ENCODE measurements around the gene MFSD6.
"Not testable (repeated sequence)": the region's sequence is repeated elsewhere in the genome, so short reads cannot be mapped to it uniquely, and the experiment has no call there.

Gene MFSD6

DNA sequence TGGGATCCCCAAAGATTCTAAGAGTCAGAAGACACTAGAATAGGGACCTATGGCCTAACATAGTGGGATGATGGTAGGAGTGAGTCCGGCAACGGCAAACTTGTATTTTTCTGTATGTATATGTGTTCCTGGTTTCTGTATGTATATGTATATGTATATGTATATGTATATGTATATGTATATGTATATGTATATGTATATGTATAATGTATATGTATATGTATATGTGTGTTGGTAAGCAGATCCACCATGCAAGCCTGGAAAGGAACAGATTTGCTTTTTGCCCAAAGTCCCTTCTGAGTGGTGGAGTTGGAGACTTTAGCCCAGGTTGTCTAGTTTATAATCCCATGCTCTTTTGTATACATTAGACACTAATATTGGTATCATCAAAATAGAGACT is 46.6 kb downstream of the MFSD6 start:
- peaks cover 15% of the 10 kb centered on the region for H3K4me1 Mint-ChIP-seq (ENCODE audit: low read depth)
- H3K27ac Mint-ChIP-seq, result no peak overlapping the region
- H3K36me3 Mint-ChIP-seq (ENCODE audit: low read depth), result peaks cover 44% of the 10 kb centered on the region
- no peaks in the 10 kb centered on the region for H3K27me3 Mint-ChIP-seq (ENCODE audit: low read depth)
- no peak overlapping the region for H3K4me3 Mint-ChIP-seq
- H3K9me3 Mint-ChIP-seq, result no peaks in the 10 kb centered on the region
- DNase-seq (ENCODE audit: low spot score), result no peak

- Mint-ChIP-seq H3K4me3 (no peak overlapping the region), H3K36me3 (ENCODE audit: low read depth) (peaks cover 46% of the 10 kb centered on the region), H3K9me3 (no peaks in the 10 kb centered on the region), H3K4me1 (ENCODE audit: low read depth) (peaks cover 17% of the 10 kb centered on the region), H3K27me3 (ENCODE audit: low read depth) (no peaks in the 10 kb centered on the region), H3K27ac (no peak overlapping the region)
- DNase-seq (ENCODE audit: low spot score), result no peak
Observed at GRCh38 chr2:190455358-190456095, 47.4 kb downstream of the MFSD6 start.

DNA sequence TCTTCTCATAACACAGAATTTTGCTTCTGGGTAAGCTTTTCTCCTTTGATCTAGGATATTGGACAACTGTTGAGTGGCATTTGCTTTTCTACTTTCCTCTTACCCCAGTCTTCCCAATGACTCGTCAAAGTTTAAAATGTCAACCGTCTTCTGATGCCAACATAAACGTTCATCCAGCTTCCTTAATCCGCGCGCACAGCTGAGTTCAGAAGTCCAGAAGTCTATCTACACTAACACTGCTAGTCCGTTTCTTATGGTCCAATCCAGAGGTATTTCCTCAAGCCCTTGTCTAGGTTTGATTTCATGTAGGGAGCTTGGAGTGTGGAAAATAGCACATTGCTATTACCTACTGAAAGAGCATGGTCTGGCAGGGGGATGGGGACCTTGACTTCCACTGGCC is 48.7 kb downstream of the MFSD6 start:
- peaks cover 46% of the 10 kb centered on the region for H3K36me3 Mint-ChIP-seq (ENCODE audit: low read depth)
- H3K27me3 Mint-ChIP-seq (ENCODE audit: low read depth), result no peaks in the 10 kb centered on the region
- no peak for DNase-seq (ENCODE audit: low spot score)
- H3K27ac Mint-ChIP-seq, result no peak overlapping the region
- H3K4me3 Mint-ChIP-seq, result no peak overlapping the region
- H3K4me1 Mint-ChIP-seq (ENCODE audit: low read depth), result peaks cover 11% of the 10 kb centered on the region
- H3K9me3 Mint-ChIP-seq, result no peaks in the 10 kb centered on the region

GRCh38 chr2:190457256-190457655 is 49.1 kb downstream of the MFSD6 start:
- no peaks in the 10 kb centered on the region for H3K27me3 Mint-ChIP-seq (ENCODE audit: low read depth)
- peaks cover 10% of the 10 kb centered on the region for H3K4me1 Mint-ChIP-seq (ENCODE audit: low read depth)
- peaks cover 46% of the 10 kb centered on the region for H3K36me3 Mint-ChIP-seq (ENCODE audit: low read depth)
- H3K9me3 Mint-ChIP-seq, result no peaks in the 10 kb centered on the region
- no peak overlapping the region for H3K4me3 Mint-ChIP-seq
- H3K27ac Mint-ChIP-seq, result no peak overlapping the region
- no peak for DNase-seq (ENCODE audit: low spot score)

- peaks cover 3% of the 10 kb centered on the region for H3K4me1 Mint-ChIP-seq (ENCODE audit: low read depth)
- peaks cover 41% of the 10 kb centered on the region for H3K36me3 Mint-ChIP-seq (ENCODE audit: low read depth)
- H3K9me3 Mint-ChIP-seq, result no peaks in the 10 kb centered on the region
- DNase-seq (ENCODE audit: low spot score), result no peak
- no peaks in the 10 kb centered on the region for H3K27me3 Mint-ChIP-seq (ENCODE audit: low read depth)
- H3K27ac Mint-ChIP-seq, result no peak overlapping the region
- no peak overlapping the region for H3K4me3 Mint-ChIP-seq
Observed at GRCh38 chr2:190458352-190459107, 50.4 kb downstream of the MFSD6 start.

DNA sequence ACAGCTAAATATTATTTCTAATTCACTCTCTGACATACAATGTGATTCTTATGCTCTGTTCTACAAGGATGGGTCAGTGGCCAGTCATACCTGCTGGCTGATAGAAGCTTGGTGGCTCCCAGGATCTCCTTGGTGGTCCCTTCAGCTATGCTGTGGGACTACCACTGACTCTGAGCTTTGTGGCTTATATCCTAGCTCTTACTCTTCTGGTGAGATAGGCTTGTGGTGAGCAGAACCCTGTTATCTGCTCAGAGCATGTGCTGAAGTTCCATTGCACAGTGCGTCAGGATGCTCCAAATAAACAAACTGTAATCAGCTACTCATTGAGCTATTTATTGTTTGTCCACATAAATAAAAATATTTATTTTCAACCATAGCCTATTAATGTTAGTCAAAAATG is 51.7 kb downstream of the MFSD6 start:
- Mint-ChIP-seq H3K27me3 (ENCODE audit: low read depth) (no peaks in the 10 kb centered on the region), H3K27ac (no peak overlapping the region), H3K4me1 (ENCODE audit: low read depth) (peaks cover 9% of the 10 kb centered on the region), H3K9me3 (no peaks in the 10 kb centered on the region), H3K36me3 (ENCODE audit: low read depth) (peaks cover 37% of the 10 kb centered on the region), H3K4me3 (no peak overlapping the region)
- DNase-seq (ENCODE audit: low spot score), result no peak

DNA sequence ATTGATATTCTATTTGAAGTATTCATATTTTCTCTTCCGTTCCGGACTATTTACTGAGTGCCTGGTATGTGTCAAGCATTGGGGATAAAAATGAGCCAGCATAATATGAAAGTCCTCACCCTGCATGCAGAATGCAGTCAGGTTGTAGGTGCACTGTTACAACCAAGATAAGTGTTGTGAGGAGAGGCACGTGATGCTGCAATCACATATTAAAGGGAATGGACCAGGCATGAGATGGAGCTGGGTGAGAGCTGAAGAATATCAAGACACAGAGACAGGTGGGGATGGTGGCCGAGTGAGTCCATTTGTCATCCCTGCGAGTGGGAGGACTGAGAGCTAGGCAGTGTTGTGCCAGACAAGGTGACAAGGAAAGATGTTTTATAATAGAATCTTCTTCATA is 52.3 kb downstream of the MFSD6 start:
- Mint-ChIP-seq H3K27me3 (ENCODE audit: low read depth) (no peaks in the 10 kb centered on the region), H3K4me3 (no peak overlapping the region), H3K9me3 (no peaks in the 10 kb centered on the region), H3K4me1 (ENCODE audit: low read depth) (peaks cover 14% of the 10 kb centered on the region), H3K36me3 (ENCODE audit: low read depth) (peaks cover 34% of the 10 kb centered on the region), H3K27ac (no peak overlapping the region)
- DNase-seq (ENCODE audit: low spot score), result no peak

DNA sequence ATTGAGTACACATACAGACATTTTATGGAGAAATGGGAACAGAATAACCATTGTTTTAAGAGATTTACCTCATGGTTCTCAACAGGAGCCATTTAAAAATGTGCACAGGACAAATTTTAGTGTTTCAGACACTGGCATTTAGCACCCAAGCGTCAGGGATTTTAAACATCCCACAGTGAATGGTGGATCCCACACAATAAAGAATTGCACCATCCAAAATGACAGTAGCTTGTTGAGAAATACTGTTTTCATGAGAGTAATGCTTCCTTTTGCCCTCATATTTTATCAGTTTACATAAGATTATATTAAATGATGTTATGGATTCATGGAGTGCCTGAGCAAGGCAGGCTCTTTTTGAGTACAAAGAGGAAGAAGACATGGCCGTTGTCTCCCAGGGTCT is 54.0 kb downstream of the MFSD6 start:
- no peaks in the 10 kb centered on the region for H3K9me3 Mint-ChIP-seq
- no peak overlapping the region for H3K4me3 Mint-ChIP-seq
- no peak for DNase-seq (ENCODE audit: low spot score)
- H3K27me3 Mint-ChIP-seq (ENCODE audit: low read depth), result no peaks in the 10 kb centered on the region
- peaks cover 21% of the 10 kb centered on the region for H3K4me1 Mint-ChIP-seq (ENCODE audit: low read depth)
- H3K36me3 Mint-ChIP-seq (ENCODE audit: low read depth), result peaks cover 35% of the 10 kb centered on the region
- H3K27ac Mint-ChIP-seq, result no peak overlapping the region

- H3K27ac Mint-ChIP-seq, result no peak overlapping the region
- H3K4me3 Mint-ChIP-seq, result no peak overlapping the region
- DNase-seq (ENCODE audit: low spot score), result no peak
- H3K9me3 Mint-ChIP-seq, result no peaks in the 10 kb centered on the region
- H3K36me3 Mint-ChIP-seq (ENCODE audit: low read depth), result peaks cover 32% of the 10 kb centered on the region
- H3K27me3 Mint-ChIP-seq (ENCODE audit: low read depth), result no peaks in the 10 kb centered on the region
- peaks cover 22% of the 10 kb centered on the region for H3K4me1 Mint-ChIP-seq (ENCODE audit: low read depth)
Observed at GRCh38 chr2:190462611-190463010, 54.5 kb downstream of the MFSD6 start.

GRCh38 chr2:190465060-190465459 is 56.9 kb downstream of the MFSD6 start:
- H3K4me1 Mint-ChIP-seq (ENCODE audit: low read depth), result peaks cover 37% of the 10 kb centered on the region
- H3K36me3 Mint-ChIP-seq (ENCODE audit: low read depth), result peaks cover 42% of the 10 kb centered on the region
- H3K27me3 Mint-ChIP-seq (ENCODE audit: low read depth), result no peaks in the 10 kb centered on the region
- no peak overlapping the region for H3K27ac Mint-ChIP-seq
- no peak for DNase-seq (ENCODE audit: low spot score)
- H3K4me3 Mint-ChIP-seq, result no peak overlapping the region
- no peaks in the 10 kb centered on the region for H3K9me3 Mint-ChIP-seq

DNA sequence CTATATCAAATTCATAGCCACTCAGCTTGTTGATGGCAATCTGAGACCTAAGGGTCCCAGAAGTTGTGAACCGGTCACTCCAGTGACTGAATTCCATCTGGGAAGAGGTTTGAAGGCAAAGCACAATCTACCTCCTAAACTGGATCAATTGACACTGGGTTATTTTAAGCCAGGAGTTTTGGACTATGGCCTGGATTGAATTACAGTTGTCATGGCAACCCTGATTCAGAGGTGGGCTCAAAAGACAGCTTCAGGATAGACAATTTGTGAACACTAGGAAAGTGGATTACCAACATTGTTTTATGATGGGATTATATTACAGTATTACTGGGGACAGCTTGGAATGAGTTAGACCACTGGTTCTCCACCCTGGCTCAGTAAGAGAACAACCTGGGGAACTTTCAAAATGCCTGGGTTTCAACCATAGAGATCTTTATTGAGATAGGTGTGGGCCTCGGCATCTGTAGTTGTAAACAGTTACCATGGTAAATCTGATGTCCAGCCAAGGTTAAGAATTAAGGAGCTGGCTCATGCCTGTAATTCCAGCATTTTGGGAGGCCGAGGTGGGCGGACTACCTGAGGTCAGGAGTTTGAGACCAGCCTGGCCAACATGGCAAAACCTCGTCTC is 58.8 kb downstream of the MFSD6 start:
- no peak for DNase-seq (ENCODE audit: low spot score)
- Mint-ChIP-seq H3K4me1 (ENCODE audit: low read depth) (peaks cover 39% of the 10 kb centered on the region), H3K9me3 (peaks cover 3% of the 10 kb centered on the region), H3K27ac (no peak overlapping the region), H3K4me3 (no peak overlapping the region), H3K36me3 (ENCODE audit: low read depth) (peaks cover 53% of the 10 kb centered on the region), H3K27me3 (ENCODE audit: low read depth) (no peaks in the 10 kb centered on the region)

DNA sequence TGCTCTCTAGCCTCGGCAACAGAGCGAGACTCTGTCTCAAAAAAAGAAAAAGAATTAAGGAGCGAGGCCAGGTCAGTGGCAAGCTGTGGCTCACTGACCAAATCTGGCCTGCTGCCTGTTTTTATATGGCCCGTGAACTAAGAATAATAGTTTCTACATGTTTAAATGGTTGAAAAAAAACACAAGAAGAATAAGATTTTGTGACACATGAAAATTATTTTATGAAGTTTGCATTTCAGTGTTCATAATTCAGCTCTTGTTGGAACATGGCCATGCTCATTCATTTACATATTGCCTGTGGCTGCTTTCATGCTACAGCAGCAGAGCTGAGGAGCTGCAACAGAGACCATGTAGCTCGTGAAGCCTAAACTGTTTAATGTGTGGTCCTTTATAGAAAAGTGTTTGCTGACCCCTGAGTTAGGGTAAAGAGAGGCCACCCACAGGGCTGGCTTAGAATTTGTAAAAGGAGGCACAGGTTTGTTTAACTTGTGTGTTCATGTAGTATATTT is 59.5 kb downstream of the MFSD6 start:
- peak overlapping the region; percentile 20 for H3K27ac Mint-ChIP-seq
- peaks cover 10% of the 10 kb centered on the region for H3K9me3 Mint-ChIP-seq
- H3K4me3 Mint-ChIP-seq, result no peak overlapping the region
- no peak for DNase-seq (ENCODE audit: low spot score)
- H3K36me3 Mint-ChIP-seq (ENCODE audit: low read depth), result peaks cover 58% of the 10 kb centered on the region
- H3K4me1 Mint-ChIP-seq (ENCODE audit: low read depth), result peaks cover 39% of the 10 kb centered on the region
- no peaks in the 10 kb centered on the region for H3K27me3 Mint-ChIP-seq (ENCODE audit: low read depth)

DNA sequence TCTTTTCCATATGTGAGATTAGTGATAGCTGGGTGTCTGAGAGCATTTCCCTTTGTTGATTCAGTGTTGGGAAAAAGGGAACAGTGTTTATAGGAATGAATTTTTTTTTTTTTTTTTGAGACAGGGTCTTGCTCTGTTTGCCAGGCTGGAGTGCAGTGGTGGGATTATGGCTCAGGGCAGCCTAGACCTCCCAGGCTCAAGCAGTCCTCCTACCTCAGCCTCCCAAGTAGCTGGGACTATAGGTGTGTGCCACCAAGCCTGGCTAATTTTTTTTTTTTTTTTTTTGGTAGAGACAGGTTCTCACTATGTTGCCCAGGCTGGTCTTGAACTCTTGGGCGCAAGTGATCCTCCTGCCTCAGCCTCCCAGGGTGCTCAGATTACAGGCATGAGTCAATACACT is 60.2 kb downstream of the MFSD6 start:
- DNase-seq (ENCODE audit: low spot score); H3K27me3 Mint-ChIP-seq (ENCODE audit: low read depth); H3K4me3 Mint-ChIP-seq: not testable (repeated sequence)
- peaks cover 16% of the 10 kb centered on the region for H3K9me3 Mint-ChIP-seq
- H3K4me1 Mint-ChIP-seq (ENCODE audit: low read depth), result peaks cover 39% of the 10 kb centered on the region
- H3K27ac Mint-ChIP-seq, result peak overlapping the region; percentile 20
- peaks cover 61% of the 10 kb centered on the region for H3K36me3 Mint-ChIP-seq (ENCODE audit: low read depth)

All from T-helper 2 cell treated with Interferon-gamma antibody and Interleukin-4, amounts not matched to agents 5 μg/mL and 100 μg/mL, for 36 hours (primary cell).